HL-60/S4 treated with phorbol 12-myristate 13-acetate at 8.2 ng/mL for 4 days and 3 days (cell line): ENCODE measurements around the gene WNK2.

Experiments
- in situ Hi-C: fragments of 300-500 bp; cut with MboI; formaldehyde crosslinking; loops from 2 replicates; pipeline ENCODE4 v1.15.0; 2022; ENCODE audit warnings: low sequenced_read_pairs

The WNK2 gene

DNA sequence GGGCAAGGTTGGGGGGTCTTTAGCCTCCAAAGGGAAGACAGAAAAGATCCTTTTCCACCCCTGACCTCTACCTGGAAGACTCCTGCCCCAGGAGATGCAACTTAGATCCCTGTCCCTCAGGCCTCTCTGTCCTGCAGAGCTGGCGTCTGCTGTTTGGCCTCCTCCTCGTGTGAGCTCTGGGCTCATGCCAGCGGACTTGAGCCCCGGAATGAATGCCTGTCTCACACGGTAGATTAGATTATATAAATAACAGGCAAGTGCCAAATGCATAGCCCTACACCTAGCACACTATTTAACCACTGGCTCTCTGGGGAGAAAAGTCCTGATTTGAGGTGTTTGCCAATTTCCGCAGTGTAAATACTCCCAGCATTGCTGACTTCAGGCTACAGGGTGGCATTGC is 1.4 kb upstream of the WNK2 start:
- in situ Hi-C loops: no loop called here

- in situ Hi-C loops: no loop called here
These were observed 742 bp upstream of the WNK2 start for GRCh38 chr9:93183131-93183662.

GRCh38 chr9:93184432-93185265 is 710 bp downstream of the WNK2 start:
- in situ Hi-C loops: no loop called here

DNA sequence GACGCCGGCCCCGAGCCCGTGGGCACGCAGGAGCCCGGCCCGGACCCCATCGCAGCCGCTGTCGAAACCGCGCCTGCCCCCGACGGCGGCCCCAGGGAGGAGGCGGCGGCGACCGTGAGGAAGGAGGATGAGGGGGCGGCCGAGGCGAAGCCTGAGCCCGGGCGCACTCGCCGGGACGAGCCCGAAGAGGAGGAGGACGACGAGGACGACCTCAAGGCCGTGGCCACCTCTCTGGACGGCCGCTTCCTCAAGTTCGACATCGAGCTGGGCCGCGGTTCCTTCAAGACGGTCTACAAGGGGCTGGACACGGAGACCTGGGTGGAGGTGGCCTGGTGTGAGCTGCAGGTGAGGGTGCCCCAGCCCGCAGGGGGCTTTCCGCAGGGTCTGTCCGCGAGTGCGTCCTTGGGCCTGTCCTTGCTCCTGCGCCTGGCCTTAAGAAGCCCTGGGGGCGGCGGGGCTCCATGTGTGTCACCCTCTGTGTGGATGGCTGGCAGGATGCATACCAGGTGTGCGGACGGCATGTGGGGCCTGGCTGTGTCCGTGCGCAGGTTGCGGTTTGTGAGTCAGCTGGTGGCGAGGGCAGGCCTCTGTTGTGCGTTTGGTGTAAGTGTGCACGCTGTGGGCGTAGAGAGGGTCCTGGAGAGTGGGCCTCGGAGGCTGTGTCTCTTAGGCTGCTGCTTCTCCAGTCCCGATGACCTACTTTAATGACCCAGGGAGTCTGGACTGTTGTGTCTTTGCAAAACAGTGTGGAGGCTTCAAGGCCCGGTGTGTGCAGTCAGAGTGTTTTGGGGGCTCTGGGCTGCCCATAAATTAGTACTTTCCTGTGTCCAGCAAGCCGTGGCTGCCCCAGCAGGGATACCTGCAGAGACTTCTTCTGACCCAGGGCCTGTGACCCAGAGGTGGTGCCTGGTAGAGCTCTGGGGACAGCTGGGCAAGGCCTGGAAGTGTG is 1.6 kb downstream of the WNK2 start:
- in situ Hi-C loops: no loop called here

- in situ Hi-C loops: no loop called here
These were observed 2.4 kb downstream of the WNK2 start for GRCh38 chr9:93186215-93186945.

DNA sequence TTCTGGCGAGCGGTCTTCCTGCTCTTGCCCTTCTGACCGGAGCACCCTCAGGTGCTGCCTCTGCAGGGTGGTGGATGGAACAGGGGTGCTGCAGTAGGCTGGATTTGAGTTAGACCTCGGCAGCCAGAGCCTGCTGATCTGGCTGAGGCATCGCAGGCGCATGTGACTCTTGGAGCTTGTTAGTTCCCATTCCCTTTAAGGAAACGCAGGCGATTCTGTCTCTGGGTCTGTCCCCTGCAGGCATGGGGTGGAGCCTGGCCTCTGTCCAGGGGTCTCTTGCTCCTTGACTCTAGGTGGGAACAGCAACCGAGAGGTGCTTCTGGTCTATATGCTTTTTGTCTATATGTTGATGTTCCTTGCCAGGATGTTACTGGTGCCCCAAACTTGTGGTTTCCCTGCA is 3.1 kb downstream of the WNK2 start:
- in situ Hi-C loops: no loop called here

DNA sequence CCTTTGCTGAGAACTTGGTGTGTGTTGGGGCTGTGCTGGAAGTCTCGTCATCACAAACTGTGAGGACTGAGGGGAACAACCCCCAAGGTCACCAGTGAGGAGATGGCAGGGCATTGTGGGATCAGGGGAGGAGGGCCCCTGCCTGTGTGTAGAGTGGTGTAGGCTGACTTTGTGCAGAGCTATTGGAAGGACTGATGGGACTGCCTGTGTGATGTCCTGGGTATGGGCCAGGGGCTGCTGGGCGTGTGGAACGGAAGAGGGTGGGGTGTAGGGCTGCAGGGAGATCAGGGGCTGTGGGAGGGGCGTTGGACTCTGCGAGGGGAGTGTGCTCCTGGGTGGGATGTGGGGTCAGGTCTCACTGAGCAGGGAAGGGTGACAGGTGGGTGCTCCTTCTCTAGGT is 3.6 kb downstream of the WNK2 start:
- in situ Hi-C loops: no loop called here

DNA sequence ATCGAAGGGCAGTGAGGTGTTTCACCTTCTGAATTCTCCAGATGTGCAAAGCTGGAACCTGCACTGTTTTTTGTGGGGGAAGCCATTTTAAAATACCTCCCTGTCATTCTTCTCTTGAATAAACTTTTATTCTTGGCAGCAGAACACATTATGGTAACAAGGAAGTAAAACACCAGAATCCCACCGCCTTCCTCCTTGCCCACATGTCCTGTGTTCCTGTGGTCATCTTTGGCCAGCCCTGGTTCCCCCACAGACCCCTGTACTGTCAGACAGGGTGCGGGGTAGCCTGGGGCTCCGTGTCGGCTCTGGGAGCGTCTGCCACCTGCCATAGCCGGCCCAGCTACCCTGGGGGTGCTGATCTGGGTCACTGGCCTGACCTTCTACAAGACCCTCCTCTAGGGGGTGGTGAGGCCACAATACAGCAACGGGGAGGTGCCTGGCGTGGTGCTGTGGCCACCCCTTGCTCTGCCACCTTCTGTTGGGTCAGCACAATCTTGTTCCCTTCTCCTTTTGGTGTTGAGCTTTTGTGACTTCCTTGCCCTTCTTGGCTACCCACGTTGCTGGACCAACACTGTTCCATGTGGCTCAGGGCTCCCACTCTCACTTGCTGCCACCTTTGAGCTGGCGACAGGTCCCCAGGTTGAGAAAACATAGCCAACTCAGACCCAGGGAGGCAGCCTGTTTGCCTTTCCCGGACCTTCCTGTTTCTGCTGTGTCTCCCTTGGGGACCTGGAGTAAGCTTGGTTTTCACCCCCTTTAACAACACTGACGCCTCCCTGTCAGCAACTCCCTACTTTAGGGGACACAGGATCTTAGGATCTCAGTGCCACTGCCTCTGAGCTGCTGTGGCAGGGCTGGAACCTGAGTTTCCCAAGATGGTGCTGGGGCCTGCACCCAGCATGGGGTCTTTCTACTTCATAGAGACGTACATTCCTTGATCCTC is 4.8 kb downstream of the WNK2 start:
- in situ Hi-C loops: no loop called here

GRCh38 chr9:93189369-93190132 is 5.6 kb downstream of the WNK2 start:
- in situ Hi-C loops: no loop called here

DNA sequence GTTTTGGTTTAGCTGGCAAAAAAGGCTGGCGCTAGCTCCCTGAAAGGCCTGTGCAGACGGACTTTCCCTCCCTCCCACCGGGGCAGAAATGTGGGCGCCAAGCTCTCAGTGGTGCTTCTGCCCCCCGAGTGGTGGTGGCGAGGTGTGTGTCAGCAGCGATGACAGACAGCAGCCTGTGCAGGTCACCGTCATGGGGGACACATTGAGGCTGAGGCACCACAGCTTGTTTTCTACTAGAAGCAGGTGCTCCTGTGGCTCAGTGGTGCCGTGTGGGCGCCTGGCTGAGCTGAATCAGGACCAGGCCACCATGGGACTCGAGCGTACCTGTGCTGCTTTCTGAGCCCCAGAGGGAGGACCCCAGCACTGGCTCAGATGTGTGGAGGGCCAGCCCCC is 6.2 kb downstream of the WNK2 start:
- in situ Hi-C loops: no loop called here

DNA sequence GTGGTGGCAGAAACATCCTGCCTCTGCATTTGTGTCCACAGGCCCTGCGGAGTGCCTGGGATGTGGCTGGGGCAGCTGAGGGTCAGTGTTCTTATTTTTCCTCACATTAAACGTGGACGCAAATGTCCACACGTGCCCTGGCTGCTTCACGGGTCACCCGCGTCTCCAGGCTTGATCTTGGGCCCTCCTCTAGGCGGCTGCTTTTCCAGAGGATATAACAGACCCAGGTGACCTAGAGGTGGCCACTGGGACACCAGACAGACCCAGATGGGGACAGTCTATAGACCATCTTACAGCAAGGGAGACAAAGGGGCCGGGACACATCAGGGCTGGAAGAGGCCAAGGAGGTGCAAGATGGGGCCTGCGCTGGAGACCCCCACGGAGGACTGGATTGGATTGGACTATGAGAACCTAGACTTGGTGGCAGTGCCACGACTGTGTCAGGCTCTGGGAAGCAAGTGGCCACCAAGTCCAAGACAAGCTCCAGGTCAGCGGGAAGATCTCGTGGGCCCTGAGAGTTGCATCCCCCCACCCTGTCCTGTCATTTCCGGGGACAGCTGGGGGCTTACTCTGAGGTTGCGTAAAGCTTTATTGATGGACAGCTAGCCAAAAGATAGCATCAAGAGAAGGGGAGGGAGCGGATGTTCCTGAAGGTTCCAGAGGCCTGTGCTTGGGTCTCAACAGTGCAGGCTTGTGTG is 6.9 kb downstream of the WNK2 start:
- in situ Hi-C loops: no loop called here

DNA sequence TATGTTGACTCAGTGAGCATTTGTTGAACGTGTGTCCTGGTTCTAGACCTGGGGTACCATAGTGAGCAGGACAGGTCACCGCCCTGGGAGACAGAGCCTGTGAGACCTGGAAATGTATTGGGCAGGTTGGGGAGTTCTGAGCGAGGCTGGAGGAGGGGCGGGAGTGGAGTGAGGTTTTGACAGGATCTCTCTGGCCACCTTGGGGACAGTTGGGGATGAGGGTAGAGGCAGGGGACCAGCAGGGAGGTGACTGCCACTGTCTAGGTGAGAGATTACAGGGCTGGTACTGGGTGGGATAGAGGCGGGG is 7.4 kb downstream of the WNK2 start:
- in situ Hi-C loops: no loop called here

DNA sequence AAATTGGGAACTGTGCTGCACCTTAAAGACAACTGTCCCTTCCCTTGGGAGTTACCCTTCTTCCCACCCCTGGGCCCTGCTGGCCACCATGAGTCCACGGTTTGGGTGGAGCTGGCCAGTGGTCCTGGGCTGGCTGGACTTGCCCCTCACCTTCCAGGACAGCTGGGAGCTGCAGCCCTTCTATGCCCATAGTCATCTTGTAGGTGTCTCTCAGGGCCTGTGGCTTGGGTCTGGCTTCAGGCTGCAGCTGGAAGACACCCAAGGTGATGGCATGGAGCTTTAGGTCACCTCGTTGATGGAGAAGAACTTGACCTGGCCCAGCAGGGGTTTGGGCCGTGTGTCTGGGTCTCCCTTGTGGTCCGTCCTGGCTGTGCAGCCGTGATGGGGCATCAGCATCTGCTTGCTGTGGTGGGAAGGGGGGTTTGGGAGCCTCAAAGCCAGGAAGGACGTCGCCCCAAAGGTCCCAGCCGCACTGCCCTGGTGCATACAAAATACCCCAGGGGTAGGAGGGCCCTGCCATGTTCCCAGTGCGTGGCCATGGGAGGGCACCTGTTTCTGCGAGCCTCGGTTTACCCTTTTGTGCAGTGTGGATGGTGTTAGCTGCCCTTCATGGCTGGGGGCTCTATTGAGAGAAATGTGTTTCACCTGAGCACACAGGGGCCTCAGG is 8.9 kb downstream of the WNK2 start:
- in situ Hi-C loops: no loop called here

GRCh38 chr9:93193388-93194220 is 9.7 kb downstream of the WNK2 start:
- in situ Hi-C loops: no loop called here

GRCh38 chr9:93194221-93194625 is 10.3 kb downstream of the WNK2 start:
- in situ Hi-C loops: no loop called here

DNA sequence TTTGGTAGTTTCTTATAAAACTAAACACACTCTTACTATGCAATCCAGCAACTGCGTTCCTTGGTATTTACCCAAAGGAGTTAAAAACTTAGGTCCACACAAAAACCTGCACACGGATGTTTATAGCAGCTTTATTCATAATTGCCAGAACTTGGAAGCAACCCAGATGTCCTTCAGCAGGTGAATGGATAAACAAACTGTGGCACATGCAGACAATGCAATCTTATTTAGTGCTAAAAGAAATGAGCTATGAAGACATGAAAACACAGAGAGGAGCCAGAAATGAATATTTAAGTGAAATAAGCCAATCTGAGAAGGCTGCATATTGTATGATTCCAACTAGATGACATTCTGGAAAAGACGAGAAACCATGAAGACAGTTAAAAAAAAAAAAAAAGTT is 10.7 kb downstream of the WNK2 start:
- in situ Hi-C loops: no loop called here
